PC-9 (cell line): ENCODE data around the gene PPP1R16B. TPM values are rescaled to one million over a fixed set of nuclear protein-coding genes. Genes with fewer than 3 reads are reported as not detected.

ENCODE experiments used
- BruUV-seq: library from RNA; stranded (reverse); fragments of 400-500 nt; replicated peaks from 2 replicates; lab custom pipeline; 2021; lab: Mats Ljungman, UMichigan
- CTCF ChIA-PET: fragments of 300-600 bp; sonication (Branson Sonifier 250); formaldehyde crosslinking; loops from one replicate; lab custom pipeline; 2022; ENCODE audit warnings: antibody characterized with exemption; lab: Charles Lee
- POLR2A ChIA-PET: fragments of 300-600 bp; sonication (Branson Sonifier 250); formaldehyde crosslinking; loops from one replicate; lab custom pipeline; 2022; ENCODE audit warnings: antibody characterized with exemption; ENCODE audit not compliant: unreplicated experiment; lab: Charles Lee
- DNase-seq, 2 experiments: peaks; one replicate each; pipeline versions ENCODE4 v3.0.0 to v3.0.0-alpha.2; 2015 to 2022; ENCODE audit warnings: mixed read lengths in 1 of 2
- H2AFZ ChIP-seq: fragments of 200-600 bp; sonication (generic); 2 replicates; pipeline ENCODE4 v1.8.1; 2017; ENCODE audit warnings: antibody characterized with exemption
- H3F3A ChIP-seq: fragments of 200-600 bp; sonication (generic); 2 replicates; pipeline ENCODE4 v1.8.1; 2017; ENCODE audit warnings: antibody characterized with exemption, mild to moderate bottlenecking, low read depth; ENCODE audit not compliant: insufficient read depth
- H3K27ac ChIP-seq: fragments of 200-600 bp; sonication (generic); 2 replicates; pipeline ENCODE4 v1.6.1; 2016; ENCODE audit warnings: mixed run types
- H3K27me3 ChIP-seq: fragments of 200-600 bp; sonication (generic); 2 replicates; pipeline ENCODE4 v1.6.1; 2016; ENCODE audit warnings: low read depth, mixed run types; ENCODE audit not compliant: insufficient read depth
- H3K36me3 ChIP-seq: fragments of 200-600 bp; sonication (generic); 2 replicates; pipeline ENCODE4 v1.6.1; 2016; ENCODE audit warnings: low read depth, mixed run types
- H3K4me1 ChIP-seq: fragments of 200-600 bp; sonication (generic); replicated peaks from 2 replicates; pipeline ENCODE4 v1.6.1; 2016; ENCODE audit warnings: mixed run types; ENCODE audit not compliant: insufficient read depth
- H3K4me2 ChIP-seq: fragments of 200-600 bp; sonication (generic); 2 replicates; pipeline ENCODE4 v1.6.1; 2017; ENCODE audit warnings: mixed run types
- H3K4me3 ChIP-seq: fragments of 200-600 bp; sonication (generic); 2 replicates; pipeline ENCODE4 v1.6.1; 2016; ENCODE audit warnings: mixed run types
- H3K79me2 ChIP-seq: fragments of 200-600 bp; sonication (generic); 2 replicates; pipeline ENCODE4 v1.6.1; 2017; ENCODE audit warnings: low read depth, mixed run types
- H3K9me2 ChIP-seq: fragments of 200-600 bp; sonication (generic); 2 replicates; pipeline ENCODE4 v1.8.1; 2017; ENCODE audit warnings: mild to moderate bottlenecking; ENCODE audit not compliant: insufficient read depth
- H3K9me3 ChIP-seq: fragments of 200-600 bp; sonication (generic); 2 replicates; pipeline ENCODE4 v1.8.1; 2016; ENCODE audit warnings: low read depth; ENCODE audit not compliant: insufficient read depth
- H4K20me1 ChIP-seq: fragments of 200-600 bp; sonication (generic); 2 replicates; pipeline ENCODE4 v1.8.1; 2017; ENCODE audit not compliant: insufficient read depth
- CTCF ChIP-seq: fragments of 200-600 bp; sonication (generic); conservative IDR thresholded peaks from 2 replicates; pipeline ENCODE4 v1.6.1; 2017; ENCODE audit warnings: mixed run types, antibody characterized with exemption, mild to moderate bottlenecking, moderate library complexity
- EZH2 ChIP-seq: fragments of 200-600 bp; sonication (generic); IDR thresholded peaks from 2 replicates; pipeline ENCODE4 v1.8.0; 2017; ENCODE audit warnings: antibody characterized with exemption, low read depth
- intact Hi-C: fragments of 100-400 bp; cut with micrococcal nuclease; formaldehyde crosslinking; loops from one replicate; pipeline ENCODE4 v1.10.0; 2022; ENCODE audit not compliant: unreplicated experiment
- total RNA-seq: library from RNA; stranded (reverse); gene quantifications from 2 replicates; pipeline ENCODE4 v1.2.3, GENCODE V29; 2021

PPP1R16B gene
- total RNA-seq, 1 experiment from 2014 or later, result not detected

- DNase-seq, result no peak
- no peaks in the 10 kb centered on the region for H3F3A ChIP-seq
- H2AFZ ChIP-seq, result no peak overlapping the region
- no TSS peak for BruUV-seq
- no peaks in the 10 kb centered on the region; the same call in 1 of the 2 replicates for H3K79me2 ChIP-seq
- H4K20me1 ChIP-seq, result no peaks in the 10 kb centered on the region
- intact Hi-C loops, result no loop called here
- TF ChIP-seq EZH2 (no peak), CTCF (no peak)
- H3K9me2 ChIP-seq, result no peaks in the 10 kb centered on the region
- H3K4me1 ChIP-seq, result no peaks in the 10 kb centered on the region
- H3K36me3 ChIP-seq, result peaks cover 32% of the 10 kb centered on the region
- no peak overlapping the region for H3K4me3 ChIP-seq
- ChIA-PET POLR2A (no interaction called here), CTCF (no interaction called here)
- H3K27me3 ChIP-seq, result no peaks in the 10 kb centered on the region
- H3K27ac ChIP-seq, result no peak overlapping the region
- no peak overlapping the region for H3K4me2 ChIP-seq
- no peaks in the 10 kb centered on the region for H3K9me3 ChIP-seq
Measured at GRCh38 chr20:38950254-38950653, 144.8 kb downstream of the PPP1R16B start.

- intact Hi-C loops, result no loop called here
- Histone ChIP-seq H2AFZ (no peak overlapping the region), H3K36me3 (peaks cover 28% of the 10 kb centered on the region), H3K9me3 (no peaks in the 10 kb centered on the region), H3K27me3 (no peaks in the 10 kb centered on the region), H3K79me2 (no peaks in the 10 kb centered on the region; the same call in 1 of the 2 replicates), H3K4me1 (no peaks in the 10 kb centered on the region), H3K9me2 (no peaks in the 10 kb centered on the region), H4K20me1 (no peaks in the 10 kb centered on the region), H3K27ac (no peak overlapping the region), H3K4me3 (no peak overlapping the region), H3K4me2 (no peak overlapping the region), H3F3A (no peaks in the 10 kb centered on the region; the same call in 1 of the 2 replicates)
- DNase-seq, result no peak
- BruUV-seq, result no TSS peak
- ChIA-PET POLR2A (no interaction called here), CTCF (no interaction called here)
- TF ChIP-seq CTCF (no peak), EZH2 (no peak)
Measured at GRCh38 chr20:38951611-38952010, 146.1 kb downstream of the PPP1R16B start.

- DNase-seq, result no peak
- TF ChIP-seq CTCF (no peak), EZH2 (no peak)
- CTCF ChIA-PET, result no interaction called here
- no peak overlapping the region for H3K27ac ChIP-seq
- no peak overlapping the region for H3K4me3 ChIP-seq
- H4K20me1 ChIP-seq, result no peaks in the 10 kb centered on the region
- POLR2A ChIA-PET, result no interaction called here
- H2AFZ ChIP-seq, result no peak overlapping the region
- no TSS peak for BruUV-seq
- H3K4me2 ChIP-seq, result no peak overlapping the region
- no peaks in the 10 kb centered on the region; the same call in 1 of the 2 replicates for H3F3A ChIP-seq
- no peaks in the 10 kb centered on the region for H3K9me2 ChIP-seq
- intact Hi-C loops, result no loop called here
- peaks cover 22% of the 10 kb centered on the region for H3K36me3 ChIP-seq
- no peaks in the 10 kb centered on the region for H3K27me3 ChIP-seq
- no peaks in the 10 kb centered on the region; the same call in 1 of the 2 replicates for H3K79me2 ChIP-seq
- no peaks in the 10 kb centered on the region for H3K4me1 ChIP-seq
- H3K9me3 ChIP-seq, result no peaks in the 10 kb centered on the region
Measured at GRCh38 chr20:38952153-38952552, 146.7 kb downstream of the PPP1R16B start.
